A549 (cell line): ENCODE results near the gene MYO18A. TPM values are rescaled to one million over a fixed set of nuclear protein-coding genes. Genes with fewer than 3 reads are reported as not detected.

Experiments
- ATAC-seq, 2 experiments: fragments of 200-7000 bp in 1 of 2; fragments of >200 bp in 1 of 2; cut with Nextera tagmentation in 1 of 2; cut with Tn5 transposase in 1 of 2; 3 replicates each; pipeline versions ENCODE4 v1.8.0 to v1.9.1; 2018 to 2020; ENCODE audit warnings: mild to moderate bottlenecking in 1 of 2, moderate library complexity in 1 of 2
- CTCF ChIA-PET: fragments of 300-600 bp; sonication (Branson Sonifier 250); formaldehyde crosslinking; extraction: SDS; loops from one replicate; lab custom pipeline; 2021; ENCODE audit warnings: antibody characterized with exemption, inconsistent platforms; lab: Yijun Ruan, JAX
- POLR2A ChIA-PET: fragments of 350-600 bp; formaldehyde crosslinking; extraction: SDS; loops from one replicate; lab custom pipeline; 2021; ENCODE audit warnings: antibody characterized with exemption, inconsistent platforms; lab: Yijun Ruan, JAX
- DNase-seq, 2 experiments: peaks; one replicate each; pipeline versions ENCODE4 v3.0.0 to v3.0.0-alpha.2; 2011 to 2016; ENCODE audit warnings: low read depth in 1 of 2, low spot score in 1 of 2
- FAIRE-seq: peaks from 2 replicates; lab custom pipeline; 2011; peaks lifted over from hg19 to GRCh38; lab: Jason Lieb, UNC
- H3K27ac ChIP-seq, 2 experiments: fragments of >200 bp; sonication (Bioruptor Twin); formaldehyde crosslinking; 3 replicates each; pipeline ENCODE4 v1.5.1; 2016 to 2017
- H3K4me1 ChIP-seq: fragments of >200 bp; sonication (Bioruptor Twin); formaldehyde crosslinking; 3 replicates; pipeline ENCODE4 v1.6.1; 2016
- H3K4me2 ChIP-seq: fragments of >200 bp; sonication (Bioruptor Twin); formaldehyde crosslinking; 3 replicates; pipeline ENCODE4 v1.6.1; 2016
- H3K4me3 ChIP-seq: fragments of >200 bp; sonication (Bioruptor Twin); formaldehyde crosslinking; 3 replicates; pipeline ENCODE4 v1.5.1; 2016
- H3K9me3 ChIP-seq: fragments of >200 bp; sonication (Bioruptor Twin); formaldehyde crosslinking; 3 replicates; pipeline ENCODE4 v1.6.1; 2016
- CBX2 ChIP-seq: fragments of 200-600 bp; sonication (generic); IDR thresholded peaks from 2 replicates; pipeline ENCODE4 v1.6.1; 2016; ENCODE audit warnings: low read depth, mild to moderate bottlenecking, borderline replicate concordance
- CHD2 ChIP-seq: fragments of 150-350 bp; IDR thresholded peaks from 2 replicates; pipeline ENCODE4 v1.6.1; 2014; ENCODE audit warnings: low read length; ENCODE audit not compliant: partially characterized antibody
- ESRRA ChIP-seq: fragments of 150-350 bp; IDR thresholded peaks from 2 replicates; pipeline ENCODE4 v1.6.1; 2014; ENCODE audit warnings: mild to moderate bottlenecking, low read length, borderline replicate concordance
- FOSB ChIP-seq: fragments of 250-450 bp; sonication (Bioruptor Pico); IDR thresholded peaks from 2 replicates; pipeline ENCODE4 v1.5.0; 2020; ENCODE audit warnings: mild to moderate bottlenecking, moderate library complexity
- HDAC2 ChIP-seq: fragments of 200-600 bp; sonication (generic); IDR thresholded peaks from 2 replicates; pipeline ENCODE4 v1.6.1; 2016
- HOXA7 ChIP-seq: fragments of 250-450 bp; sonication (Bioruptor Pico); IDR thresholded peaks from 2 replicates; pipeline ENCODE4 v1.5.0; 2020; ENCODE audit warnings: mild to moderate bottlenecking, moderate library complexity
- HOXB5 ChIP-seq: fragments of 250-450 bp; sonication (Bioruptor Pico); IDR thresholded peaks from 2 replicates; pipeline ENCODE4 v1.5.0; 2020; ENCODE audit warnings: mild to moderate bottlenecking, moderate library complexity
- JUN ChIP-seq, 2 experiments: fragments of >200 bp; sonication (Bioruptor Twin); formaldehyde crosslinking; IDR thresholded peaks; 2 replicates in 1 of 2; 3 replicates in 1 of 2; pipeline ENCODE4 v1.6.1; 2016 to 2017
- JUNB ChIP-seq: fragments of >200 bp; sonication (Bioruptor Twin); formaldehyde crosslinking; IDR thresholded peaks from 2 replicates; pipeline ENCODE4 v1.6.1; 2016
- KDM5A ChIP-seq: fragments of 200-600 bp; sonication (generic); IDR thresholded peaks from 2 replicates; pipeline ENCODE4 v1.6.1; 2016; ENCODE audit warnings: antibody characterized with exemption, mild to moderate bottlenecking
- MAZ ChIP-seq: fragments of 150-350 bp; IDR thresholded peaks from 2 replicates; pipeline ENCODE4 v1.6.1; 2014; ENCODE audit warnings: antibody characterized with exemption, low read depth, low read length, borderline replicate concordance
- MYC ChIP-seq: IDR thresholded peaks from 2 replicates; pipeline ENCODE4 v1.6.1; 2012; ENCODE audit warnings: mild to moderate bottlenecking, inconsistent platforms, low read length, improper control_type of control experiment, borderline replicate concordance
- NPAS2 ChIP-seq: fragments of 250-450 bp; sonication (Bioruptor Pico); IDR thresholded peaks from 2 replicates; pipeline ENCODE4 v1.8.0; 2022; ENCODE audit warnings: mild to moderate bottlenecking, moderate library complexity, borderline replicate concordance
- RARB ChIP-seq: fragments of 250-450 bp; sonication (Bioruptor Pico); IDR thresholded peaks from 2 replicates; pipeline ENCODE4 v1.8.0; 2021; ENCODE audit warnings: mild to moderate bottlenecking, moderate library complexity
- RCOR1 ChIP-seq: fragments of 150-350 bp; IDR thresholded peaks from 2 replicates; pipeline ENCODE4 v1.6.1; 2014; ENCODE audit warnings: antibody characterized with exemption, low read length, low read depth
- RFX5 ChIP-seq: fragments of 450-650 bp; IDR thresholded peaks from 2 replicates; pipeline ENCODE4 v1.7.1; 2014; ENCODE audit warnings: antibody characterized with exemption, mild to moderate bottlenecking, moderate library complexity
- SREBF2 ChIP-seq: fragments of 450-650 bp; IDR thresholded peaks from 2 replicates; pipeline ENCODE4 v1.6.1; 2014; ENCODE audit warnings: mild to moderate bottlenecking, moderate library complexity
- TFCP2L1 ChIP-seq: fragments of 250-450 bp; sonication (Bioruptor Pico); IDR thresholded peaks from 2 replicates; pipeline ENCODE4 v1.5.0; 2021; ENCODE audit warnings: mild to moderate bottlenecking
- ZC3H11A ChIP-seq: fragments of 450-650 bp; IDR thresholded peaks from 2 replicates; pipeline ENCODE4 v1.6.1; 2014; ENCODE audit warnings: antibody characterized with exemption, mild to moderate bottlenecking
- ZFP36 ChIP-seq: fragments of 450-650 bp; IDR thresholded peaks from 2 replicates; pipeline ENCODE4 v1.6.1; 2014; ENCODE audit warnings: borderline replicate concordance; ENCODE audit not compliant: partially characterized antibody
- ZNF302 ChIP-seq: fragments of 250-450 bp; sonication (Bioruptor Pico); IDR thresholded peaks from 2 replicates; pipeline ENCODE4 v1.9.0; 2021; ENCODE audit warnings: inconsistent platforms, mild to moderate bottlenecking, moderate library complexity
- ZSCAN20 ChIP-seq: fragments of 250-450 bp; sonication (Bioruptor Pico); IDR thresholded peaks from 2 replicates; pipeline ENCODE4 v1.8.0; 2022; ENCODE audit warnings: mild to moderate bottlenecking, moderate library complexity
- WGBS: methylation state at CpG from one replicate; pipeline ENCODE4 v1.1.6; 2017; ENCODE audit errors: missing lambda C conversion rate; 5-methylcytosine and 5-hydroxymethylcytosine counted together
- polyA plus RNA-seq, 4 experiments: library from polyadenylated mRNA; depleted of rRNA in 3 of 4; stranded (reverse); fragments of >200 nt; fragmentation: RNase III in 1 of 4; extraction: RNeasy Plus Mini Kit Qiagen cat#74134 plus additional on column Dnase treatment in 1 of 4; gene quantifications; 2 replicates in 3 of 4; 3 replicates in 1 of 4; pipeline ENCODE4 v1.2.3, GENCODE V29; 2011 to 2017
- TF ChIP-seq, protein P1 (sequence below): fragments of 150-350 bp; IDR thresholded peaks from 2 replicates; pipeline ENCODE4 v1.6.1; 2014; ENCODE audit warnings: low read depth, mild to moderate bottlenecking, low read length
- TF ChIP-seq, protein P2 (sequence below): IDR thresholded peaks from 2 replicates; pipeline ENCODE4 v1.6.1; 2012; ENCODE audit warnings: low read depth, borderline replicate concordance
- TF ChIP-seq, protein P3 (sequence below): IDR thresholded peaks from 2 replicates; pipeline ENCODE4 v1.6.1; 2012
- TF ChIP-seq, protein P4 (sequence below): fragments of 250-450 bp; sonication (Bioruptor Pico); IDR thresholded peaks from 2 replicates; pipeline ENCODE4 v1.5.0; 2021; ENCODE audit warnings: mild to moderate bottlenecking, moderate library complexity, borderline replicate concordance
- TF ChIP-seq, protein P5 (sequence below): fragments of >200 bp; sonication (Bioruptor Twin); formaldehyde crosslinking; IDR thresholded peaks from 3 replicates; pipeline ENCODE4 v1.6.1; 2016

MYO18A gene
- polyA plus RNA-seq, 2 of the 4 experiments (the other 2 are of a cell fraction) = 12.3 to 28.4 TPM

DNA sequence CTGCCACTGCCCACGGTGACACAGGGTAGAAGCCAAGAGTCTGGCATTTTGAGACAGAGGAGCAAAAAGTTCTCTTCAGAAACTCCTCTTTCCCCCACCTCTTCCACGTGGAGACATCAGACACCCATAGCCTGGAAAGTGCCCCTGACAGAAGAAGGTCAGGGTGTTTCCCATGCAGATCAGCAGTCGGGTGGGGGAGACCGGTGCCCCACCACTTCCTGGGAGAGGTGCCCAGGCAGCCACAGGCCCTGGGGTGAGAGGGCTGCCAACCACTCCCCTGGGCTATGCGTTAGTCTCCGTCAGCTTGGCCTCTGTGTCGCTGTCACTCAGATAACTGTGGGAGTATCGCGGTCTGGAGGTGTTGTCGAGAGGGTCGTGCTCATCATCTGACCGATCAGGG, 105.7 kb downstream of the MYO18A start:
- FAIRE-seq = no peak
- ChIA-PET POLR2A (no interaction called here), CTCF (interaction anchor here (0.7 to 2.1 kb wide), 2 partner anchors 10 to 348 kb away, joined by 3 to 4 read pairs; no protein-coding TSS in a partner anchor)

DNA sequence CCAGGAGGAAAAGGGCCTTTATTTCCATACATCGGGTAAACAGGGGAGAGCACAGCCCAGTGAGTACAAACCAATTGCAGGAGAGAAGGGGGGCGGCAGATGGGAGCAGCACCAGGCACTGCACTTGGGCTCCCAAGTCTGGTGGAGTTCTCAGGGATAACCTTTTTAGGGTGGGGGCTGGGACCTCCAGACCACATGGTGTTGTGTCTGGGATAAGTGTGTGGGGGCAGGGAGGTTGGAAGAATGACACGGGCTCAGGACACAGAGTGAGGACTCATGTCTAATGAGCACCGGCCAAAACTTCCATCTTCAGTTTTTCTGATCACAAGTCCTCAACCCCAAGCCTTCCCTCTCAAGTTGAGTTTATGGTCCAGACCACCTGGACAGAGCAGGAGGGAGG, 106.7 kb downstream of the MYO18A start:
- 85% methylated on average over 4 of the region's 4 CpGs for WGBS
- FAIRE-seq (no peak), ATAC-seq (no peak), DNase-seq (no peak)
- Histone ChIP-seq H3K9me3 (no peaks in the 10 kb centered on the region), H3K4me3 (no peak overlapping the region), H3K4me1 (no peaks in the 10 kb centered on the region; the same call in 2 of the 3 replicates), H3K4me2 (no peak overlapping the region), H3K27ac (no peak overlapping the region)
- ChIA-PET CTCF (no interaction called here), POLR2A (no interaction called here)
- TF ChIP-seq NPAS2 (CRISPR knock-in tag) (no peak), CBX2 (no peak), TFCP2L1 (CRISPR knock-in tag) (no peak), HDAC2 (no peak), ZSCAN20 (no peak), ZC3H11A (no peak), KDM5A (no peak), CHD2 (no peak), HOXB5 (CRISPR knock-in tag) (no peak), RCOR1 (no peak)
- TF ChIP-seq, protein P1, sequence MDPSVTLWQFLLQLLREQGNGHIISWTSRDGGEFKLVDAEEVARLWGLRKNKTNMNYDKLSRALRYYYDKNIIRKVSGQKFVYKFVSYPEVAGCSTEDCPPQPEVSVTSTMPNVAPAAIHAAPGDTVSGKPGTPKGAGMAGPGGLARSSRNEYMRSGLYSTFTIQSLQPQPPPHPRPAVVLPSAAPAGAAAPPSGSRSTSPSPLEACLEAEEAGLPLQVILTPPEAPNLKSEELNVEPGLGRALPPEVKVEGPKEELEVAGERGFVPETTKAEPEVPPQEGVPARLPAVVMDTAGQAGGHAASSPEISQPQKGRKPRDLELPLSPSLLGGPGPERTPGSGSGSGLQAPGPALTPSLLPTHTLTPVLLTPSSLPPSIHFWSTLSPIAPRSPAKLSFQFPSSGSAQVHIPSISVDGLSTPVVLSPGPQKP = no peak
- TF ChIP-seq, protein P2, sequence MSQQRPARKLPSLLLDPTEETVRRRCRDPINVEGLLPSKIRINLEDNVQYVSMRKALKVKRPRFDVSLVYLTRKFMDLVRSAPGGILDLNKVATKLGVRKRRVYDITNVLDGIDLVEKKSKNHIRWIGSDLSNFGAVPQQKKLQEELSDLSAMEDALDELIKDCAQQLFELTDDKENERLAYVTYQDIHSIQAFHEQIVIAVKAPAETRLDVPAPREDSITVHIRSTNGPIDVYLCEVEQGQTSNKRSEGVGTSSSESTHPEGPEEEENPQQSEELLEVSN = no peak
- TF ChIP-seq, protein P3, sequence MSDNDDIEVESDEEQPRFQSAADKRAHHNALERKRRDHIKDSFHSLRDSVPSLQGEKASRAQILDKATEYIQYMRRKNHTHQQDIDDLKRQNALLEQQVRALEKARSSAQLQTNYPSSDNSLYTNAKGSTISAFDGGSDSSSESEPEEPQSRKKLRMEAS = no peak

More for the DNA sequence above, 105.7 kb downstream of the MYO18A start:
- TF ChIP-seq HOXA7 (CRISPR knock-in tag) (no peak), CHD2 (no peak)
- no peaks in the 10 kb centered on the region; the same call in 2 of the 3 replicates for H3K4me1 ChIP-seq
- no peak overlapping the region for H3K4me2 ChIP-seq
- no peaks in the 10 kb centered on the region for H3K9me3 ChIP-seq
- DNase-seq = no peak
- ATAC-seq = no peak
- H3K27ac ChIP-seq = no peak overlapping the region
- 88% methylated on average over 12 of the region's 12 CpGs for WGBS
- no peak overlapping the region for H3K4me3 ChIP-seq

DNA sequence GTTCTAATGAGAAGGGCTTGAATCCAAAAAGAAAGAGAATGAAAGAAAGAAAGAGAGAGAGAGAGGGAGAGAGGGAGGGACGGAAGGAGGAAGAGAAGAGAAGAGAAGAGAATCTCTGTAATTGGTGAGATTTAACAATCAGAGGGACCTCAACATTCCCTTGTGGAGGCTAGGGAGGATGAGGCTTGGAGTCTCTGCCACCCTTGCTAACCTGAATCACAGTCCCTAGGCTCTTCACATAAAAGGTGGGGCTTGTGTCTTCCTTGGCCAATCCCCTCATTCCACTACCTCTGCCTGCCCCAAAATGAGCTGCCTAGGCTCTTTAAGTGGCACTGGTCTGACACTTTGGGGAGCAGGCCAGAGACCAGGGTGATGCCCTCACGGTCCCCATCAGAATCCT, 107.2 kb downstream of the MYO18A start:
- POLR2A ChIA-PET = no interaction called here
- FAIRE-seq = no peak
- no peak for ATAC-seq
- no peaks in the 10 kb centered on the region for H3K9me3 ChIP-seq
- TF ChIP-seq RARB (CRISPR knock-in tag) (no peak), TFCP2L1 (CRISPR knock-in tag) (no peak), ZNF302 (CRISPR knock-in tag) (no peak), SREBF2 (no peak), RFX5 (no peak), JUNB (no peak), ZFP36 (no peak), MAZ (no peak), ESRRA (no peak), JUN (IDR thresholded peaks at IDR 0.05) (no peak), MYC (no peak), FOSB (CRISPR knock-in tag) (no peak)
- TF ChIP-seq, protein P4, sequence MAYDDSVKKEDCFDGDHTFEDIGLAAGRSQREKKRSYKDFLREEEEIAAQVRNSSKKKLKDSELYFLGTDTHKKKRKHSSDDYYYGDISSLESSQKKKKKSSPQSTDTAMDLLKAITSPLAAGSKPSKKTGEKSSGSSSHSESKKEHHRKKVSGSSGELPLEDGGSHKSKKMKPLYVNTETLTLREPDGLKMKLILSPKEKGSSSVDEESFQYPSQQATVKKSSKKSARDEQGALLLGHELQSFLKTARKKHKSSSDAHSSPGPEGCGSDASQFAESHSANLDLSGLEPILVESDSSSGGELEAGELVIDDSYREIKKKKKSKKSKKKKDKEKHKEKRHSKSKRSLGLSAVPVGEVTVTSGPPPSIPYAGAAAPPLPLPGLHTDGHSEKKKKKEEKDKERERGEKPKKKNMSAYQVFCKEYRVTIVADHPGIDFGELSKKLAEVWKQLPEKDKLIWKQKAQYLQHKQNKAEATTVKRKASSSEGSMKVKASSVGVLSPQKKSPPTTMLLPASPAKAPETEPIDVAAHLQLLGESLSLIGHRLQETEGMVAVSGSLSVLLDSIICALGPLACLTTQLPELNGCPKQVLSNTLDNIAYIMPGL (CRISPR knock-in tag) = no peak
- TF ChIP-seq, protein P5, sequence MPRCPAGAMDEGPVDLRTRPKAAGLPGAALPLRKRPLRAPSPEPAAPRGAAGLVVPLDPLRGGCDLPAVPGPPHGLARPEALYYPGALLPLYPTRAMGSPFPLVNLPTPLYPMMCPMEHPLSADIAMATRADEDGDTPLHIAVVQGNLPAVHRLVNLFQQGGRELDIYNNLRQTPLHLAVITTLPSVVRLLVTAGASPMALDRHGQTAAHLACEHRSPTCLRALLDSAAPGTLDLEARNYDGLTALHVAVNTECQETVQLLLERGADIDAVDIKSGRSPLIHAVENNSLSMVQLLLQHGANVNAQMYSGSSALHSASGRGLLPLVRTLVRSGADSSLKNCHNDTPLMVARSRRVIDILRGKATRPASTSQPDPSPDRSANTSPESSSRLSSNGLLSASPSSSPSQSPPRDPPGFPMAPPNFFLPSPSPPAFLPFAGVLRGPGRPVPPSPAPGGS = no peak
- TF ChIP-seq, protein P2 = no peak
- TF ChIP-seq, all 56 proteins: peak for 0
- WGBS = 96% methylated on average over 2 of the region's 2 CpGs
- no peak for DNase-seq
- no peak overlapping the region for H3K4me2 ChIP-seq
- CTCF ChIA-PET = interaction anchor here (1.6 to 2.0 kb wide), 2 partner anchors 9 to 10 kb away, joined by 3 to 5 read pairs; no protein-coding TSS in a partner anchor
- H3K27ac ChIP-seq = no peak overlapping the region
- no peak overlapping the region for H3K4me3 ChIP-seq
- no peaks in the 10 kb centered on the region; the same call in 2 of the 3 replicates for H3K4me1 ChIP-seq
